ENCODE data around the gene ANTKMT.
A peak's percentile ranks its signal among the peaks of the same experiment; 100 is the strongest.

ANTKMT gene

GRCh38 chr16:684961-685696, 35.8 kb upstream of the ANTKMT start:
- Histone ChIP-seq H3K4me3 (replicated peaks; ENCODE audit: insufficient read depth, low read length) (peak overlapping the region; percentile 47), H3K27me3 (ENCODE audit: insufficient read depth, poor library complexity, severe bottlenecking) (no peaks in the 10 kb centered on the region), H3K27ac (replicated peaks) (peak overlapping the region; percentile 96)
- peak; percentile 90 to 94 for DNase-seq (ENCODE audit: low read depth in 1 of 2, low spot score in 1 of 2)
- TF ChIP-seq SPI1 (IDR thresholded peaks at IDR 0.05; ENCODE audit: borderline replicate concordance, low read depth), result peak; percentile 32; the same call in 1 of the 2 replicates
- no peak for TF ChIP-seq CTCF (IDR thresholded peaks at IDR 0.05; ENCODE audit: insufficient read depth, low read length)
- TF ChIP-seq GABPA (IDR thresholded peaks at IDR 0.05; ENCODE audit: low read depth), result no peak
- TF ChIP-seq POLR2AphosphoS5 (IDR thresholded peaks at IDR 0.05; ENCODE audit: low read depth), result peak; percentile 81
- TF ChIP-seq REST (IDR thresholded peaks at IDR 0.05; ENCODE audit: insufficient replicate concordance, low read depth), result no peak

GRCh38 chr16:685967-686366, 35.0 kb upstream of the ANTKMT start:
- peak in 1 of 2 experiments; percentile 71 for DNase-seq (ENCODE audit: low read depth in 1 of 2, low spot score in 1 of 2)
- peak overlapping the region; percentile 96 for H3K27ac ChIP-seq (replicated peaks)
- no peak for TF ChIP-seq SPI1 (IDR thresholded peaks at IDR 0.05; ENCODE audit: borderline replicate concordance, low read depth)
- peak; percentile 34; the same call in 1 of the 2 replicates for TF ChIP-seq POLR2AphosphoS5 (IDR thresholded peaks at IDR 0.05; ENCODE audit: low read depth)
- TF ChIP-seq CTCF (IDR thresholded peaks at IDR 0.05; ENCODE audit: insufficient read depth, low read length), result peak; percentile 75
- no peak for TF ChIP-seq GABPA (IDR thresholded peaks at IDR 0.05; ENCODE audit: low read depth)
- TF ChIP-seq REST (IDR thresholded peaks at IDR 0.05; ENCODE audit: insufficient replicate concordance, low read depth), result no peak
- H3K4me3 ChIP-seq (replicated peaks; ENCODE audit: insufficient read depth, low read length), result peak overlapping the region; percentile 47
- no peaks in the 10 kb centered on the region for H3K27me3 ChIP-seq (ENCODE audit: insufficient read depth, poor library complexity, severe bottlenecking)

- no peaks in the 10 kb centered on the region for H3K27me3 ChIP-seq (ENCODE audit: insufficient read depth, poor library complexity, severe bottlenecking)
- no peak overlapping the region for H3K27ac ChIP-seq (replicated peaks)
- no peak overlapping the region for H3K4me3 ChIP-seq (replicated peaks; ENCODE audit: insufficient read depth, low read length)
- TF ChIP-seq CTCF (IDR thresholded peaks at IDR 0.05; ENCODE audit: insufficient read depth, low read length), result no peak
- TF ChIP-seq GABPA (IDR thresholded peaks at IDR 0.05; ENCODE audit: low read depth), result no peak
- no peak for TF ChIP-seq REST (IDR thresholded peaks at IDR 0.05; ENCODE audit: insufficient replicate concordance, low read depth)
- TF ChIP-seq POLR2AphosphoS5 (IDR thresholded peaks at IDR 0.05; ENCODE audit: low read depth), result no peak
- TF ChIP-seq SPI1 (IDR thresholded peaks at IDR 0.05; ENCODE audit: borderline replicate concordance, low read depth), result no peak
- no peak for DNase-seq (ENCODE audit: low read depth in 1 of 2, low spot score in 1 of 2)
These were observed 34.3 kb upstream of the ANTKMT start for GRCh38 chr16:686459-687260.

Data from HL-60 (cell line).